ENCODE data around the gene ADCYAP1. TPM values are rescaled to one million over a fixed set of nuclear protein-coding genes. Genes with fewer than 3 reads are reported as not detected.

ADCYAP1 gene
- total and polyA plus RNA-seq, 8 donors = 0.98 to 36.3 (median 3.4) TPM

- DNase-seq (no peak), FAIRE-seq (no peak), ATAC-seq (no peak)
- no peak for TF ChIP-seq CTCF (IDR thresholded peaks at IDR 0.05)
- Histone ChIP-seq H3K9me3 (no peaks in the 10 kb centered on the region), H3K27ac (no peak overlapping the region), H3K4me1 (no peaks in the 10 kb centered on the region), H3K4me3 (no peak overlapping the region), H3K27me3 (no peaks in the 10 kb centered on the region), H3K36me3 (no peaks in the 10 kb centered on the region)
- intact Hi-C loops (cut with DNase I) = no loop called here
Measured at GRCh38 chr18:875912-876311, 28.8 kb upstream of the ADCYAP1 start.

DNA sequence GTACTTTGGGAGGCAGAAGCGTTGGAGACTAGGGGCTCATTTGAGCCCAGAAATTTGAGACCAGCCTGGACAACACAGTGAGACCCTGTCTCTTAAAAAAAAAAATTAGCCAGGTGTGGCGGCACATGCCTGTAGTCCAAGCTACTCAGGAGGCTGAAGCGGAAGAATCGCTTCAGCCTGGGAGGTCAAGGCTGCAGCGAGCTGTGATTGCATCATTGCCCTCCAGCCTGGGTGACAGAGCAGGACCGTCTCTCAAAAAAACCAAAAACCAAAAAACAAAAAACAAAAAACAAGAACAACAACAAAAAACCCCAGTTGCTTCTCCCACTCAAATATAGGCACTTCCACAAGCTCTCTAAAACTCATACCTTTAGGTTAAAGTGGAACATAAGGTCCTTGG lies 27.4 kb upstream of the ADCYAP1 start:
- DNase-seq = no peak
- no peak for TF ChIP-seq CTCF (IDR thresholded peaks at IDR 0.05)
- Histone ChIP-seq H3K9me3 (no peaks in the 10 kb centered on the region), H3K27ac (no peak overlapping the region), H3K27me3 (no peaks in the 10 kb centered on the region), H3K4me3 (no peak overlapping the region), H3K4me1 (no peaks in the 10 kb centered on the region), H3K36me3 (no peaks in the 10 kb centered on the region)
- FAIRE-seq = no peak
- ATAC-seq = no peak
- WGBS, 2 donors = 72 to 83% methylated on average over 6 of the region's 6 CpGs
- intact Hi-C loops (cut with DNase I) = no loop called here

DNA sequence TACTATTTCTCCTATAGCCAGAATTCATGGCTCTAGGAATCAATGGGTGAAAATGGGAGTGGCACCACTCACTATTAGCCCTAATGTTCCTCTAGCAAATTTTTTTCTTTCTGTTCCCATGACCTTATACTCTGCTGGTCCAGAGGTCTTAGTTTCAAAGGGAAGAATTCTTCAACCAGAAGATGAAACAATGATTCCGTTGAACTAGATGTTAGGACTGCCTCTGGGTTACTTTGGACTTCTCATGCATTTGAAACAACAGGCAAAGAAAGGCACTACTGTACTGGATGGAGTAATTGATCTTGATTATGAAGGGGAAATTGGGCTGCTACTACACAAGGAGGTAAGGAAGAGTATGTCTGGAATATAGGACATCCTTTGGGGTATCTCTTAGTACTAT lies 18.6 kb upstream of the ADCYAP1 start:
- 52 to 65% methylated on average over 1 of the region's 1 CpG for WGBS, 2 donors
- no peak overlapping the region for H3K27ac ChIP-seq
- no peaks in the 10 kb centered on the region for H3K4me1 ChIP-seq
- no peaks in the 10 kb centered on the region for H3K36me3 ChIP-seq
- no peak for ATAC-seq
- H3K9me3 ChIP-seq = no peaks in the 10 kb centered on the region
- no peak for DNase-seq
- no peaks in the 10 kb centered on the region for H3K27me3 ChIP-seq
- intact Hi-C loops (cut with DNase I) = no loop called here
- no peak for FAIRE-seq
- H3K4me3 ChIP-seq = no peak overlapping the region
- no peak for TF ChIP-seq CTCF (IDR thresholded peaks at IDR 0.05)

GRCh38 chr18:887716-888115 lies 17.0 kb upstream of the ADCYAP1 start:
- no peak for FAIRE-seq
- H3K9me3 ChIP-seq = no peaks in the 10 kb centered on the region
- no peak for ATAC-seq
- H3K27ac ChIP-seq = no peak overlapping the region
- no peak for TF ChIP-seq CTCF (IDR thresholded peaks at IDR 0.05)
- H3K27me3 ChIP-seq = no peaks in the 10 kb centered on the region
- 39 to 48% methylated on average over 2 of the region's 2 CpGs for WGBS, 2 donors
- no peaks in the 10 kb centered on the region for H3K36me3 ChIP-seq
- no peak for DNase-seq
- H3K4me3 ChIP-seq = no peak overlapping the region
- H3K4me1 ChIP-seq = no peaks in the 10 kb centered on the region
- intact Hi-C loops (cut with DNase I) = no loop called here

- DNase-seq (no peak), FAIRE-seq (no peak), ATAC-seq (no peak)
- no peak for TF ChIP-seq CTCF (IDR thresholded peaks at IDR 0.05)
- no peaks in the 10 kb centered on the region for H3K4me1 ChIP-seq
- 51 to 56% methylated on average over 4 of the region's 4 CpGs for WGBS, 2 donors
- H3K4me3 ChIP-seq = no peak overlapping the region
- no peaks in the 10 kb centered on the region for H3K27me3 ChIP-seq
- H3K36me3 ChIP-seq = no peaks in the 10 kb centered on the region
- intact Hi-C loops (cut with DNase I) = no loop called here
- no peaks in the 10 kb centered on the region for H3K9me3 ChIP-seq
- H3K27ac ChIP-seq = no peak overlapping the region
Measured at GRCh38 chr18:892316-892715, 12.4 kb upstream of the ADCYAP1 start.
